GM23248 (cell line): Measurements from ENCODE around the gene SEL1L2. TPM values are rescaled to one million over a fixed set of nuclear protein-coding genes. Genes with fewer than 3 reads are reported as not detected.

Experiments used
- DNase-seq: peaks from one replicate; pipeline ENCODE4 v3.0.0-alpha.2; 2015
- H2AFZ ChIP-seq: fragments of 200-600 bp; sonication (generic); 2 replicates; pipeline ENCODE4 v1.6.1; 2016; ENCODE audit warnings: antibody characterized with exemption
- H3F3A ChIP-seq: fragments of 200-600 bp; sonication (generic); 2 replicates; pipeline ENCODE4 v1.6.1; 2016; ENCODE audit warnings: mild to moderate bottlenecking, antibody characterized with exemption, mixed run types; ENCODE audit not compliant: insufficient read depth
- H3K27ac ChIP-seq: fragments of 200-600 bp; sonication (generic); 2 replicates; pipeline ENCODE4 v1.5.1; 2016; ENCODE audit warnings: mild to moderate bottlenecking
- H3K27me3 ChIP-seq: fragments of 200-600 bp; sonication (generic); replicated peaks from 2 replicates; pipeline ENCODE4 v1.6.1; 2016; ENCODE audit warnings: mild to moderate bottlenecking; ENCODE audit not compliant: insufficient read depth
- H3K36me3 ChIP-seq: fragments of 200-600 bp; sonication (generic); 2 replicates; pipeline ENCODE4 v1.6.1; 2016; ENCODE audit warnings: low read depth, mild to moderate bottlenecking
- H3K4me1 ChIP-seq: fragments of 200-600 bp; sonication (generic); 2 replicates; pipeline ENCODE4 v1.6.1; 2016; ENCODE audit warnings: mild to moderate bottlenecking; ENCODE audit not compliant: insufficient read depth
- H3K4me2 ChIP-seq: fragments of 200-600 bp; sonication (generic); one replicate; pipeline ENCODE4 v1.6.1; 2016; ENCODE audit warnings: mild to moderate bottlenecking; ENCODE audit not compliant: unreplicated experiment
- H3K4me3 ChIP-seq: fragments of 200-600 bp; sonication (generic); 2 replicates; pipeline ENCODE4 v1.5.1; 2016; ENCODE audit warnings: mild to moderate bottlenecking
- H3K79me2 ChIP-seq: fragments of 200-600 bp; sonication (generic); 2 replicates; pipeline ENCODE4 v1.6.1; 2016; ENCODE audit warnings: mild to moderate bottlenecking; ENCODE audit not compliant: insufficient read depth
- H3K9ac ChIP-seq: fragments of 200-600 bp; sonication (generic); 2 replicates; pipeline ENCODE4 v1.6.1; 2016; ENCODE audit warnings: mild to moderate bottlenecking
- H3K9me2 ChIP-seq: fragments of 200-600 bp; sonication (generic); 2 replicates; pipeline ENCODE4 v1.6.1; 2016; ENCODE audit warnings: mixed run types, mild to moderate bottlenecking, moderate library complexity; ENCODE audit not compliant: insufficient read depth
- H3K9me3 ChIP-seq: fragments of 200-600 bp; sonication (generic); one replicate; pipeline ENCODE4 v1.6.1; 2017; ENCODE audit warnings: low read depth
- H4K20me1 ChIP-seq: fragments of 200-600 bp; sonication (generic); 2 replicates; pipeline ENCODE4 v1.6.0; 2016; ENCODE audit not compliant: insufficient read depth
- EZH2 ChIP-seq: fragments of 200-600 bp; sonication (generic); IDR thresholded peaks from 2 replicates; pipeline ENCODE4 v1.6.1; 2018; ENCODE audit warnings: antibody characterized with exemption, mild to moderate bottlenecking; ENCODE audit not compliant: insufficient read depth, poor library complexity, severe bottlenecking
- EZH2phosphoT487 ChIP-seq: fragments of 200-600 bp; sonication (generic); IDR thresholded peaks from 2 replicates; pipeline ENCODE4 v1.6.1; 2018; ENCODE audit warnings: antibody characterized with exemption, moderate library complexity, mild to moderate bottlenecking, low read depth; ENCODE audit not compliant: insufficient read depth
- WGBS, 2 experiments: methylation state at CpG; one replicate each; pipeline ENCODE4 v1.1.6; 2015 to 2017; ENCODE audit warnings: low lambda C conversion rate in 2 of 2, low coverage in 1 of 2; ENCODE audit errors: missing lambda C conversion rate in 2 of 2; 5-methylcytosine and 5-hydroxymethylcytosine counted together
- in situ Hi-C: fragments of 300-500 bp; cut with MboI; formaldehyde crosslinking; loops from 2 replicates; pipeline ENCODE4 v1.15.0; 2020
- polyA plus RNA-seq: library from polyadenylated mRNA; unstranded; fragments of >200 nt; fragmentation: Nextera tagmentation; extraction: Ambion mirVana; gene quantifications from 2 replicates; pipeline ENCODE4 v1.2.1, GENCODE V29; 2016
- total RNA-seq: library from RNA; depleted of rRNA; stranded (reverse); fragments of >200 nt; shearing (Covaris generic); gene quantifications from 2 replicates; pipeline ENCODE4 v1.2.3, GENCODE V29; 2014

The SEL1L2 gene
- total and polyA plus RNA-seq, 2 experiments from 2014 or later: 0.73 TPM; not detected in 1

- H3K9me2 ChIP-seq: no peaks in the 10 kb centered on the region
- peak; percentile 30 for DNase-seq
- H3F3A ChIP-seq: no peaks in the 10 kb centered on the region
- H3K9me3 ChIP-seq: no peaks in the 10 kb centered on the region
- no peak for TF ChIP-seq EZH2
- no peak for TF ChIP-seq EZH2phosphoT487
- no peak overlapping the region for H3K4me2 ChIP-seq
- H4K20me1 ChIP-seq: no peaks in the 10 kb centered on the region
- 67% methylated on average over 3 of the region's 3 CpGs for WGBS, 2 experiments
- no peaks in the 10 kb centered on the region for H3K36me3 ChIP-seq
- in situ Hi-C loops: no loop called here
- no peaks in the 10 kb centered on the region for H3K27me3 ChIP-seq
- peaks cover 25% of the 10 kb centered on the region for H3K4me1 ChIP-seq
- no peaks in the 10 kb centered on the region for H3K79me2 ChIP-seq
- no peak overlapping the region for H3K4me3 ChIP-seq
- H3K9ac ChIP-seq: no peak overlapping the region
- no peak overlapping the region for H3K27ac ChIP-seq
- no peak overlapping the region for H2AFZ ChIP-seq
These were observed 133.1 kb downstream of the SEL1L2 start for GRCh38 chr20:13857304-13857703.

GRCh38 chr20:13856354-13856753 lies 134.1 kb downstream of the SEL1L2 start:
- Histone ChIP-seq H3F3A (0 out of 2 replicates have a peak, but pooled peaks cover 2% of the 10 kb centered on the region), H3K9me2 (no peaks in the 10 kb centered on the region), H3K4me2 (no peak overlapping the region), H3K9ac (no peak overlapping the region), H3K36me3 (no peaks in the 10 kb centered on the region), H2AFZ (no peak overlapping the region), H4K20me1 (no peaks in the 10 kb centered on the region), H3K27me3 (no peaks in the 10 kb centered on the region), H3K9me3 (no peaks in the 10 kb centered on the region), H3K79me2 (no peaks in the 10 kb centered on the region), H3K27ac (no peak overlapping the region), H3K4me1 (peaks cover 34% of the 10 kb centered on the region), H3K4me3 (no peak overlapping the region)
- TF ChIP-seq EZH2 (no peak), EZH2phosphoT487 (no peak)
- 91 to 94% methylated on average over 4 of the region's 4 CpGs for WGBS, 2 experiments
- in situ Hi-C loops: no loop called here
- DNase-seq: peak; percentile 54

DNA sequence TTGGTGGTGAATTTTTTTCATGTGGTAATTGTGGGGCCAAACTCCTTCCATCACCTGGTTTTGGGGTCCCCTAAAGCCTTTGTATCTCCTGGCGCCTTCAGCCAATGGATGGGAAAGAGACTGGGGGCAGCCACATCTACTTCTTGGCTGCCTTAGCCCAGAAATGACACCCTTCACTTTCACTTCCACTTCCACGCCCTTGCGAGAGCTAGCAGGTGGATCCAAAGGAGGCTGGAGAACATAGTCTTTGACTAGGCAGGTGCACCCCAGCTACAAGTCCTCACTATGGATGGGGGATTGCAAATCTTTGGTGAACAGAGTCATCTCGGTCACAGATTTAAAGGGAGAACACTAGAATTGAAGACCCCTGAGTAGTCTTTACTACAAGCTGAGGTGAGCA lies 134.8 kb downstream of the SEL1L2 start:
- no peaks in the 10 kb centered on the region for H3K27me3 ChIP-seq
- no peak overlapping the region for H3K4me2 ChIP-seq
- H3K4me1 ChIP-seq: peaks cover 36% of the 10 kb centered on the region
- no peaks in the 10 kb centered on the region for H3K9me2 ChIP-seq
- no peak for DNase-seq
- TF ChIP-seq EZH2phosphoT487: no peak
- TF ChIP-seq EZH2: no peak
- H3K9me3 ChIP-seq: no peaks in the 10 kb centered on the region
- in situ Hi-C loops: no loop called here
- no peaks in the 10 kb centered on the region for H4K20me1 ChIP-seq
- H3K27ac ChIP-seq: no peak overlapping the region
- no peak overlapping the region for H3K4me3 ChIP-seq
- 95 to 98% methylated on average over 4 of the region's 4 CpGs for WGBS, 2 experiments
- no peak overlapping the region for H2AFZ ChIP-seq
- no peaks in the 10 kb centered on the region for H3K36me3 ChIP-seq
- H3K9ac ChIP-seq: no peak overlapping the region
- 0 out of 2 replicates have a peak, but pooled peaks cover 2% of the 10 kb centered on the region for H3F3A ChIP-seq
- H3K79me2 ChIP-seq: no peaks in the 10 kb centered on the region

DNA sequence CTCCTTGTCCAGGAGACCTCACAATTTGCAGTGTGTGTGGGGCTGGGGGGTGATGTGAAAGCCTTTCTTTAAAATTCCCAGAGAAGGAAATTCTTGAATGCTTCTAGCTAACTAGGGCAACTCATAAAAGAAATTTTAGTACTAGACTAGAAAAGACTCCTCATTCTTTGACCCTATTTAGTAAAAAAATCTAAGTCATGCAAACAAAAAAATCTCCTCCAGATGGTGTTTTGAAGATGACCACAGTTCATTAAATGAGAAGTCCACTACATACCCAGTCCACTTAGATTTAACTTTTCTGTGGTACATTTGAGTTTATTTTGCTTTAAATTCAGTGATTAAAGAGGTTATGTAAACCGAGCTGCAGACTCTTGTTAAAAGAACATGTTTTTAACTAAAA lies 138.1 kb downstream of the SEL1L2 start:
- Histone ChIP-seq H3K27ac (peak overlapping the region; percentile 30; the same call in 1 of the 2 replicates), H2AFZ (peak overlapping the region; percentile 14; the same call in 1 of the 2 replicates), H3K4me2 (peak overlapping the region; percentile 18), H3K27me3 (no peaks in the 10 kb centered on the region), H3K36me3 (no peaks in the 10 kb centered on the region), H3F3A (0 out of 2 replicates have a peak, but pooled peaks cover 2% of the 10 kb centered on the region), H3K9me2 (no peaks in the 10 kb centered on the region), H3K9ac (no peak overlapping the region), H3K79me2 (no peaks in the 10 kb centered on the region), H3K4me3 (no peak overlapping the region), H3K9me3 (no peaks in the 10 kb centered on the region), H4K20me1 (no peaks in the 10 kb centered on the region), H3K4me1 (peaks cover 27% of the 10 kb centered on the region)
- in situ Hi-C loops: no loop called here
- TF ChIP-seq EZH2phosphoT487 (no peak), EZH2 (no peak)
- 9 to 10% methylated on average over 1 of the region's 1 CpG for WGBS, 2 experiments
- DNase-seq: no peak

DNA sequence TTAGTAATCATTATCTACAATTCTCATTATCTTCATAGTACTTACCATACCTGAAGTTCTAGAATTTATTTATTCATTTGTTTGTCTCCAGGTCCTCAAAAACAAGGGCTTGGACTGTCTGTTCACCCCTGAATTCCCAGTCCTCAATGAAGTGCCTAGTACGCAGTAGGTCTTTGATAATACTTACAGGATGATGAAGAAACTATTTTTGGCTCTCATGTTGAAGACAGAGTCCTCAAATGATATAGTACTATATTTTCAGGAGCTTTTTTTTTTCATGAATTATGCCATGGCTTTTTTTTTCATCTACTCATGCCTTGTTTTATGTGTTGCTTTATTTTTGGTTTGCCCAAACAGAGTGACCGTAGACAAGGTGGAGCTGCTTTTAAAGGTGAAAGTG lies 139.1 kb downstream of the SEL1L2 start:
- H3F3A ChIP-seq: 0 out of 2 replicates have a peak, but pooled peaks cover 2% of the 10 kb centered on the region
- TF ChIP-seq EZH2: no peak
- TF ChIP-seq EZH2phosphoT487: no peak
- no peak overlapping the region for H3K9ac ChIP-seq
- DNase-seq: no peak
- H3K9me2 ChIP-seq: no peaks in the 10 kb centered on the region
- H3K27me3 ChIP-seq: no peaks in the 10 kb centered on the region
- H3K36me3 ChIP-seq: no peaks in the 10 kb centered on the region
- peaks cover 17% of the 10 kb centered on the region for H3K4me1 ChIP-seq
- WGBS, 2 experiments: 89 to 90% methylated on average over 2 of the region's 2 CpGs
- no peak overlapping the region for H2AFZ ChIP-seq
- H3K4me2 ChIP-seq: no peak overlapping the region
- H4K20me1 ChIP-seq: no peaks in the 10 kb centered on the region
- no peaks in the 10 kb centered on the region for H3K9me3 ChIP-seq
- no peak overlapping the region for H3K4me3 ChIP-seq
- H3K79me2 ChIP-seq: no peaks in the 10 kb centered on the region
- in situ Hi-C loops: no loop called here
- no peak overlapping the region for H3K27ac ChIP-seq
